Brain pericyte (primary cell): ENCODE results near the gene GTPBP3.
"Not testable (repeated sequence)": the region's sequence is repeated elsewhere in the genome, so short reads cannot be mapped to it uniquely, and the experiment has no call there.

ENCODE experiments used
- DNase-seq: peaks from one replicate; pipeline ENCODE4 v3.0.0-alpha.2; 2012; ENCODE audit warnings: low read depth, low spot score

Gene GTPBP3, protein sequence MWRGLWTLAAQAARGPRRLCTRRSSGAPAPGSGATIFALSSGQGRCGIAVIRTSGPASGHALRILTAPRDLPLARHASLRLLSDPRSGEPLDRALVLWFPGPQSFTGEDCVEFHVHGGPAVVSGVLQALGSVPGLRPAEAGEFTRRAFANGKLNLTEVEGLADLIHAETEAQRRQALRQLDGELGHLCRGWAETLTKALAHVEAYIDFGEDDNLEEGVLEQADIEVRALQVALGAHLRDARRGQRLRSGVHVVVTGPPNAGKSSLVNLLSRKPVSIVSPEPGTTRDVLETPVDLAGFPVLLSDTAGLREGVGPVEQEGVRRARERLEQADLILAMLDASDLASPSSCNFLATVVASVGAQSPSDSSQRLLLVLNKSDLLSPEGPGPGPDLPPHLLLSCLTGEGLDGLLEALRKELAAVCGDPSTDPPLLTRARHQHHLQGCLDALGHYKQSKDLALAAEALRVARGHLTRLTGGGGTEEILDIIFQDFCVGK

DNA sequence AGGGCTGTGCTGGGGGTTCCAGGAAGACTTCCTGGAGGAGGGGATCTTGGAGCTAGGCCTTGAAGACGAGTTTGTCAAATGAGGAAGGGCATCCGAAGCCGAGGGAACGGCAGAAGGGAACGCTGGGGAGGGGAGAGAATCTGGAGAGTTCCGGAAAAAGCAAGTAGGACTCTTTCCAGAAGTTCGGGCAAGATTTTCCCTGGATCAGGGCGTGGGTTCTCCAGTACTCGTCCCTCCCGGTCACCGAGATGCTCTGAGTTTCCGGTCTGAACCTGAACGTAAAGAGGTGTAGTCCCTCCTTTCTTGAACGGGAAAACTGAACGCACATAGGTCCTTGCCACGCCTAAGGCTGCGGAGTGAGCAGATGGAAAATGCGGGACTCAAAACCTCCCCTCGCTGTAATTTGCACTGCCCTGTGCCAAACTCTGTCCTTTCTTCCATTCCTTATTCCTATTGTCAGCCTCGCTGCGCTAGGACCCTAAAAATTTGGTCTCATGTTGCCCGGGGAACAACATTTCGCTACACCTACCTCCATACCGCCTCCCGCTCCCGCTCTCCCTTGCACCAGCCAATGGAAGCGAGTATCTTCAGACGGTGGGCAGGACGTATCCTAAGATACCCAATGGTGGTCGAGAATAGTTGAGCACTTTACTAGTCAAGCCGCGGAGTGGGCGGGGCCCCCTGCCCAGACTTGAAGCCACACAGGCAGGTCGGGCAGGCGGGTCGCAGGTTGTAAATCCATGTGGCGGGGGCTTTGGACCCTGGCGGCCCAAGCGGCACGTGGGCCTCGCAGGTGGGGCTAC is at the start of gene GTPBP3:
Gene GTPBP3 (plus strand): TSS at position 682 of the 803 bp plus-strand sequence. CDS start 59 bp downstream, at position 741.
- DNase-seq: peak; percentile 93

DNA sequence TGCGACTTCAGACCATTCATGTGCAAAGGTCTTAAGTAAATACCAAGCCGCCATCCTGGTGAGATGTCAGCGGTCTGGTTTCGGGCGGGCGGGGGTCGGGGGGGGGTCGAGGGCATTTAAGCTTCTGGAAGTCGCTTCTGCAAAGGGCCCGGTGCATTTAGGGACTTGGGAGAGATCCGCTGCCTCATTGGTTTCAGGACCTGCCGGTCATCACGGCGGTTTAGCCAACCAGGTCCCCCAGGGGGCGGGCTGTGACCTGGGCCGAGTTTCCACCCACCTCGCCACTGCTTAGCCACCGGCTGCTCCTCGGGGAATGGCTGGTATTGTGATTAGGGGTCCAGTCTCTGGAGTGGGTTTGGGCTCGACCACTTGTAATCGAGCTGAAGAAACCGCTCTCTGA is 47.9 kb upstream of the GTPBP3 start:
- DNase-seq: no peak

DNA sequence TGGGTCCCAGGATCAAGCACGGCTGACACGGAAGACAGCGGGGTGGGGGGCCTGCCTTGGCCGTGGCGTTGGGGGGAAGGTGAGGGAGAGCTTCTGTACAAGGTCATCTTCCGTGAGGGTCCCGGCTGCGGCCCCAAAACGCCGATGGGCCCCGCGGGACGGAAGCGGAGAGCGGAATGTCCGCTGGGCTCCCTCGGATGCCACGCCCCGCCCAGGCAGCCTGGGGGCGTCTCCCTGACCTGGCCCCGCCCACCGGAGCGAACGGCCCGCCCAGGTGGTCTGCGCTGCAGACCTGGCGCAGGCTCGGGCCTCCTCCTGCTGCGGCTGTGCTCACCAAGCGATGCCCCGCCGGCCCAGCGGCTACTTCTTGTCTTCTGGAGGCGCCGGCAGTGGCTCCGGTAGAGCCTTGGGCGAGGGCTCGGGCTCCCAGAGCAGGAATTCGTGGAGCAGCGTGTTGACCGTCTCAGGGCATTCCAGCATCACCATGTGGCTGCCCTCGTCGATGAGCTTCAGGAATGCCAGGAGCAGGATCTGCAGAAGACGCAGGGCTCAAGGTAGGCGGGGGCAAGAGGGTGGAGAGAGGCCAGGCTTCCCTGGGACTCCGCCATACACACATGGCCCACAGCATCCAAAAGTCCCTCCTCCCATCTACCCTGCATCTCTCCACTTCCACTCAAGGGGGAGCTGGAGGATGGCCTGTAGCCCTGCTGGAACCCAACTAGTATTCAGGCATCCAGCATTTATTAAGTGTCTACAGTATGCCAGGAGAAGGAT is 44.9 kb upstream of the GTPBP3 start:
- DNase-seq: peak; percentile 61

DNA sequence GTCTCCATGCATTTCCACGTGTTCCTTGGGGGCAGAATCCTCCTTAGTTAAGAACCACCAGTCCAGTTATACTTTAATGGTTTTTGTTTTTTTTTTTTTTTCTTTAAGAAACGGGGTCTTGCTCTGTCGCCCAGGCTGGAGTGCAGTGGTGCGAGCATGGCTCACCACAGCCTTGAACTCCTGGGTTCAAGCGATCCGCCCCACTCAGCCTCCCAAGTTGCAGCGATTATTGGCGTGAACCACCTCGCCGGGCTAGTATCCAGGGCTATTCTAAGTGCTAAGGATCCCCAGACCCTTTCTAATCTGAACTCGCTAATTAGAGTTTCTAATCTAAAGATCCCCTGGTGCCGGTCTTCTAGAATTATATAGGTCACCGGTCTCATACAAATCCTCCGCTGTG is 43.7 kb upstream of the GTPBP3 start:
- no peak for DNase-seq

DNA sequence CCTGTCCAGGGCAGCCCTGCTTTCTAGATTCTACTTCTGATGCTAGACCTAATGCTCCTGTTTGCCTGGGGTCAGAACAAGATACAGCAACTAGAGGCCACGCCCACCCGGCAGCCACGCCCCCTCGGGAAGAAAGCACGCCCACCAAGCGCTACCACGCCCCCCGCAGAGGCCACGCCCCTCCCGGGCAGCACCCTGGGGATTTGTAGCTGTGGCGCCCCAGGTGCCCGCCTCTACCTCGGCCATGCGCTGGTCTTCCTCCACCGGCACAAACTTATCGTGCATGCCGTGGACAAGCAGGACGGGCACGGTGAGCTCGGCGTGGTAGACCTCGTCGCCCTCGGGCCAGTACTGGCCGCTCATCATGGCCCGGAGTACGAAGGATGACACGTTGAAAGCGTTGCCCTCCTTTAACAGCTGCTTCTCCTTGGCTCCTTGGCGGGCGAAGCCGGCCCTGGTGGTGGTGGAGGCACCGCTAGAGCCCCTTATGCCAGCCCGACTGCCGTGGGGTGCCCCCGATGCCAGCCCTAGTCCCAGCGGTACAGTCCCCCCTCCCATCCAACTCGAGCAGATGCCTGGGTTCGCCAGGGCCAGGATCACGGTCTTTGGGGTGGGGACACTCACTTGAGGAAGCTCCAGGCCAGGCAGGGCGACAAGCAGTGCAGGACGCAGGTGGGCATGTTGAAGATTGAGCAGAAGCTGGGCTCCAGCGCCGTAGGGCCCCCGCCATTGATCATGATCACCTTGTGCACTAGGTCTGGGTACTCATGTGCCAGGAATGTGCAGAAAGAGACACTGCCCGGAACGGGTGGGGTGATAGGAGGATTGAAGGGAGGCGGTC is 43.1 kb upstream of the GTPBP3 start:
- no peak for DNase-seq

DNA sequence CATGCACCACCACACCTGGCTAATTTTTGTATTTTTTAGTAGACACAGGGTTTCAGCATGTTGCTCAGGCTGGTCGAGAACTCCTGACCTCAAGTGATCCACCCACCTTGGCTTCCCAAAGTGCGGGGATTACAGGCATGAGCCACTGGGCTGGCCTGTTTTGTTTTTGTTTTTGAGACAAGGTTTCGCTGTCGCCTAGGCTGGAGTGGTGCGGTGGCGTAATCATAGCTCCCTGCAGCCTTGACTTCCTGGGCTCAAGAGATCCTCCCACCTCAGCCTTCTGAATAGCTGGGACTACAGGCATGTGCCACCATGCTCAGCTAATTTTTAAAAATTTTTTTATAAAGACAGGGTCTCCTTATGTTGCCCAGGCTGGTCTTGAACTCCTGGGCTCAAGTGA is 41.8 kb upstream of the GTPBP3 start:
- not testable (repeated sequence) for DNase-seq

DNA sequence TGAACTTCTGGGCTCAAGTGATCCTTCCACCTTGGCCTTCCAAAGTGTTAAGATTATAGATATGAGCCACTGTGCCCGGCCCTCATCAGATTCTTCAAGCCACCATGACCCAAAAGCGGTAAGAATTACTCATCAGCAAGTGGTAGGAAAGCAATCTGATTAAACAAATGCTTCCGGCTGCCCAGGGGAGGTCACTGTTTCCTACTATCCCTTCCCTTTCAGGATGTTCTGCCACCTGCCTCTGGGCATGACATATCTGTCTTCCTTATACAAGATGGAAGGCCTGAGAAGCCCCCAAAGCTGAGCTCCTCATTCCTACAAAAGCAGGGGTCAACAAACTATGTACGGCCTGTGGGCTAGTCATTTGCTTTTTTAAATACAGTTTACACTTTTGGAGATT is 41.1 kb upstream of the GTPBP3 start:
- DNase-seq: no peak

DNA sequence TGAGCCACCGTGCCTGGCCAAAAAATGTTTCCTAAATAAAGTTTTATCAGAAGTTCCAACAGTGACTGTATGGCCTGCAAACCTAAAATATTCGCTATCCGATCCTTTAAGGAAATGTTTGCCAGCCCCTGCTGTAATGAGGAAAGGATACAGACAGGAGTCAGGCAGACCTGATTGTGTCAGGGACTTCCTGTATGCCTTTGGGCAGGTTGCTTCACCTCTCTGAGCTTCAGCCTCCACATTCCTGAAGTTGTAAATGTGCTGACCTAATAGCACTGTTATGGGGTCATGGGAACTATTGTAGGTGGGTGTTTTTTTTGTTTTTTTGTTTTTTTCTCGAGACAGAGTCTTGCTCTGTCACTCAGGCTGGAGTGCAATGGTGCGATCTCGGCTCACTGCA is 40.4 kb upstream of the GTPBP3 start:
- no peak for DNase-seq

DNA sequence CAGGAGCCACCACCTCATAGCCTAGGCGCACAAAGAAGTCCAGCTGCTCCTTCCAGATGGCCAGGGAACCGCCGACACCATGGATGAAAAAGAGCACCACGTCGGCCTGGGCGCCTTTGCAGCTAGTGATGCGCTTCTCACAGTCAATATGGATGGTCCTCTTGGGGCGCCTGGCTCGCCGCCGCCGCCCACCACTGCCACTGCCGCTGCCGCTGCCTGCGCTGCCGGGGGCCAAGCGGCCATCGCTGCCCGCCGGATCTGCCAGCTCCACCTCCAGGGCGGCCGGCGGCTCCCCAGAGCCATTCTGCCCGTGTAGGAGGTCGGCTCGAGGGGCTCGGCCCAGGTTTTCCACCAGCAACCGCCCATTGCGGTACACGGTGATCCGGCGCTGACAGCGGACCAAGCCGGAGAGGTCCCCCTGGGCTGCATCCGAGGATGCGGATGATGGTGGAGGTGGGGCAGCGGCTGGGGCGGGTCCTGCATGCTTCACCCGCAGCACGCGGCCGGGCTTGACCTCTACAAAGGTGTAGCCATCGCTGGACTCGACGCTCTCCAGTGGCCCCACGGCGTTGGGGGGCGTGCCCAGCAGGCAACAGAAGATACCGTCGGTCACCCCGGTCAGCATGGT is 36.2 kb upstream of the GTPBP3 start:
- DNase-seq: no peak

DNA sequence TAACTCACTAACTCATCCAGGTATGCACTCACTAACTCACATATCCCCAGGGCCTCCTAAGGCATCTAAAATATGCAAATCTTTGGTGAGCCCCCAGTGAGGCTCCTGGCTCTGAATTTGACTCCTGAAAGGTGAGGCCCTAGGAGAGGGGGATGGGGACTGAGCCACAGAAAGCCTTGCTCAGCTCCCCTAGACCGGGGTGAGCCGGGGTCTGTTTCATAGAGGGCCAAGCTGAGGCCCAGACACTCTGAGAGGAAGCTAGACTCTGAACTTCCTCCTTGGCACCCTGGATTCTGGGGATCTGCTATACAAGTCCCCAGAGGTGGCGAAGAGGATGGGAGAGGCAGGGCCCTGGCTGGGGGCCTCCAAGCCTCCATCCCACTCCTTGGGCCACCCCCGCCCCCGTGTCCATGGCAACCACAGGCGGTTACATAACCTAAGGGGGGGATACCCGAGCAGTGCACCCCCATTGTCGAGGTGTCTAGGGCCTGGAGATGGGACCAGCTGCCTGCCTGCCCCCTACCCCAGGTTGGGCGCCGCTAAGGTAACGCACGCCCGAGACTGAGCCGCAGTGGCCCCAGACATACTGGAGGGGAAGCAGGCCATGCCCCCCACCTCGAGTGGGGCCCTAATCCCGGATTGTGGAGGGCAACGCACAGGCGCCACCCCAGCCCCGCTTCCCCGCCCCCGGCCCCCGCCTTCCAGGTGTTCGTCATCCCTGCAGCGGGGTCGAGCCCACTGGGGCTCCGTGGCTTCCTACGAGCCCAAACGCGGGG is 34.8 kb upstream of the GTPBP3 start:
- DNase-seq: no peak

DNA sequence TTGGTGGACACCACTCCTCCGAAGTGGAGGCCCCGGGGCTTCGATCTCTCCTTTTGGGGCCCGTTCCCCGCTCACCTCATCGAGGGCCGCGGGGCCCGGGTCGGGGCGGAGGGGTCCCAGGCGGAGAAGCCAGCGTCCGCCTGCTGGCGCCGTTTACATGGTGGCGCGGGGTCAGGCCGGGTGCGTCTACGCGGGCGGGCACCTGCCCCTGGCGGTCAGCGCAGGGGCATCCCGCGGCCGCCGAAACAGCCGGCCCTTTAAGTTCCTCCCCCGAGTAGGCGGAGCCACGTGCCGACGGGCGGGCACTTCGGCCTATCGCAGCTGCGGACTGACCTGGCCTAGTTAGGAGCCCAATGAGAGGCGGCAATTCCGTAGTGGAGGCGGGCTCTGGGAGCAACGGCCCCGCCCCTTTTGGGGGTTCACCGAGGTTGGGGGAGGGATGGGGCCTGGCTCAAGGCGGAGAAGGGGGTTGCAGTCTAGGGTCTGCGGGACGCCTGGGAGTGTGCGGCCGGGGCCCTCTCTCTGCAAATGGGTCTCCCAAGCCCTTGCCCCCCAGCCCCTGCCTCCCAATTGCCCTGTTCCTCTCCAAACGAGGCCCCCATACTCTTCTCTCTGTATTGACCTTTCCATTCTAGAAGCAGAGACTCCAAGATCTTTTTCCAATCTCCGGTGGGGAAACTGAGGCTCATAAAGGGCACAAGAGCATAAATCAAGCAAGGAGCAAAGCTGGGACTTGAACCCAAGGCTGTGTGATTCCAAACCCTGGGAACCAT is 34.0 kb upstream of the GTPBP3 start, which contains the start of gene ABHD8:
Gene ABHD8 (minus strand): TSS at position 259 of the 773 bp plus-strand sequence. CDS start 1,809 bp downstream, outside the sequence.
- peak; percentile 85 for DNase-seq

DNA sequence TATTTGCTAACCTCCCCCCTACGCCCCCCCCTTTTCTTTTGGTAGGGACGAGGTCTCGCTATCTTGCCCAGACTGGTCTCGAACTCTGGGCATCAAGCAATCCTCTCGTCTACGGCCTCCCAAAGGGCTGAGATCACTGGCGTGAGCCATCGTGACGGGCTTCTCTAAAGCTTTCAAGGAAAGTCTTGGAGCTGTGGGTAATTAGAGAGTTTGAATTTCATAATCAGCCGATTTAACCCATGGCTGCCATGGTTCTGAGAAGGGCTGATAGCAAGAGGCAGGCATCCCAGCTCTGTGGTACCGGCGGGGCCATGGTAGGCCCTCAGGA is 33.4 kb upstream of the GTPBP3 start:
- no peak for DNase-seq

DNA sequence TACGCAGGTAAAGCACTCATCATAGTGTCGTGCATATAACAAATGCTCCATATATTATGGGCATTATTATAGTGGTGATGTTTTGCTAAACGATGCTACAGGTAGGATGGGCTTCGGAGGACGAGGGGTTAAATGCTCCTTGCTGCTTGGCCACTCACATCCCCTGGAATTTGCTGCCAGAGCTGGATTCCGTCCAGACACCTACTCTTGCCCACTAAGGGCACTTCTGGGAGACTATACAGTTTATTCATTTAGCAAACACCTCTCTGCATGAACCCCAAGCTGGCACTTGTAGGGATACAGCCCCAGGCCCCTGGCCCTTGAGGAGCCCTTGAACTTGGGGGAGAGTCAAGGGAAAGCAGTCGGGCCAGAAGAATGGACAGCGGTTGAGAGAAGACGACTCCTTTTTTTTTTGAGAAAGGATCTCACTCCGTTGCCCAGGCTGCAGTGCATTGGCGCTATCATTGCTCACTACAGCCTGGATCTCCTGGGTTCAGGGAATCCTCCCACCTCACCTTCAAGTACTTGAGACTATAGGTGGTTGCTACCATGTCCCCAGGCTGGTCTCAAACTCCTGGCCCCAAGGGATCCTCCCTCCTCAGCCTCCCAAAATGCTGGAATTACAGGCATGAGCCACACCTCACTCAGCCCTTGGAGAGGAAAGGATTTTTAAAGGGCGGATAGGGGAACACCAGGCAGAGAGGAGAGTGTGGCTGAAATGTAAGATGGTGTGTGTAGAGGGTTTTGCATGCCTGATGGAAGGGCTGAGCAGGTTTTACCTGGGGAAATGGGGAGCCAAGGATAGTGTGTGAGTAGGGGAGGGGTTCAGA is 32.8 kb upstream of the GTPBP3 start:
- no peak for DNase-seq

DNA sequence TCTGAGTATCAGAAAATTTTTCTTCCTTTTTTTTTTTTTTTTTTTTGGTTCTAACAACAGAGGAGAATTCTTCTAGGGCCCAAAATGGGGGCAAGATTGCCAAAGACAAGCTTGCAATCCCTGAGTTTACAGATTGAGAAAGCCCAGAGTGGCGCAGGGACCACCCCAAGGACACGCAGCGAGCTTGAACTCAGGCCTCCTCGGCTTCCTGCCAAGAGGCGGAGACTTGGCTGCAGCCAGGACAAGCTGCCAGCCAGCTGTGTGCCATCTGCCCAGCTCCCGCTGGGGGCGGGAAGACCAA is 32.2 kb upstream of the GTPBP3 start:
- DNase-seq: no peak

DNA sequence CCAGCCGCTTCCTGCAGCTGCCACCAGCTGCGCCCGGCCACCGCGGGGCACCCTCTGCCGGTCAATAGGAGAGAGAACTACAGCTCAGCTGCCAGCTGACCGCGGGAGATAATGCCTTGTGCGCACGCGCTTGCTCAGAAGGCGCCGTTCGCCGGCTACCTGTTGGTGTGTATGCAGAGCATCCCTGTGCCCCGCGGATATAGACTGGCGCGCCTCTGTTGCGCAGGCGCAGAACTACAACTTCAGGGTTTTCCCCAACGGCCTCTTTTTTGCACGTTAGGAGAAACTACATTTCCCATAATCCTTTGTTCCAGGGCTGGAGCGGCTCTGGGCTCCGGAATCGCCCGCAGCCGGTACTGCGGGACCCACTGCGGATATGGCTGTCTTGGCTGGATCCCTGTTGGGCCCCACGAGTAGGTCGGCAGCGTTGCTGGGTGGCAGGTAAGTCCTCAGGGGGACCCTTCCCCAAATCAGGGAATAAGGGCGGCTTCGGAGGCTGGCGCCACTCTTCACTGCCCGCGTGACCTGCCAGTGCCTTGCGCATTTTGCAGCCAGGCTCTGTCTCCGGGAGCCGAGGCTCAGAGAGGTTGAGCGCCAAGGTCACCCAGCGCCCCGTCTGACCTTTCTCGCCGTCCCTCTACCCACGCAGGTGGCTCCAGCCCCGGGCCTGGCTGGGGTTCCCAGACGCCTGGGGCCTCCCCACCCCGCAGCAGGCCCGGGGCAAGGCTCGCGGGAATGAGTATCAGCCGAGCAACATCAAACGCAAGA is 31.7 kb upstream of the GTPBP3 start, which contains the start of gene MRPL34:
Gene MRPL34 (plus strand): TSS at position 356 of the 768 bp plus-strand sequence. CDS start 21 bp downstream, at position 377.
- DNase-seq: peak; percentile 98

DNA sequence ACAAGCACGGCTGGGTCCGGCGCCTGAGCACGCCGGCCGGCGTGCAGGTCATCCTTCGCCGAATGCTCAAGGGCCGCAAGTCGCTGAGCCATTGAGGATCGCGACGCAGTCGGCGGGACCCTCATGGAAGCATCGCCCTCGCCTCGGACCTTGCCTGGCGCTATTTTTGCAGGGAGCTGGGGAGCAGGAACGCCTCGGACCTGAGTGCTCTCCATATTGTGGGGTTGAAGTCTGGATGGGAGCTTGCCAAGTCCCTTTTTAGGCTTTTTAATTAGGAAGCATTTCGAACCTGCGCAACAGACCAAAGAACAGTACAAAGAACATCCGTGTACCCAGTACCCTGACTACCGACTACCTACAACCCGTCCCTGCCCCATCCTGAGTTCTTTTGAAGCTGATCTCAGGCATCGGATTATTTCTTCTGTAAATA is 31.1 kb upstream of the GTPBP3 start:
- no peak for DNase-seq

DNA sequence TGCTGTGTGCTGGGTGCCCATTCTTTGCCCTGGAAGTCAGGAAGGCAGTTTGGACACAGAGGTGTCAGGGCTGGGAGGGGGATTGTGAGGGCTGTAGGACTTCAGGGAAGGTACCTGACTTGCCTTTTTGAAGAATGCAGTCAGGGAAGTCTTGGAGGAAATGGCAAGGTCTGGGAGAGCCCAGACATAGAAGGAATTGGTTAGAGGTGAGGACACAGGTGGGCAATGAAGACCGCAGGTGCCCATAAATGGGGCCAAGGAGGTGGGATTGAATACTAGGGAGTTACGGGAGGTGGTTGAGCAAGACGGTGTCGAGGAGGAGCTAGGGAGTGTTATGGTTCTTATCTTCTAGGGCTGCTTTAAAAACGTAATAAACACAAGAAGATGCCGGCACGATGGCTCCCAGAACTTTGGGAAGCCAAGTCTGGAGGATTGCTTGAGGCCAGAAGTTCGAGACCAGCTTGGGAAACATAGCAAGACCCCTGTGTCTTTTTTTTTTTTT is 29.4 kb upstream of the GTPBP3 start:
- DNase-seq: no peak
